Vein endothelial cell (primary cell): ENCODE measurements around the gene NUP88. TPM values are rescaled to one million over a fixed set of nuclear protein-coding genes. Genes with fewer than 3 reads are reported as not detected.

Experiments used
- total RNA-seq: library from RNA; depleted of rRNA; stranded (reverse); fragments of >200 nt; gene quantifications from 2 replicates; pipeline ENCODE4 v1.2.3, GENCODE V29; 2012

NUP88 gene
- 93.7 and 99.0 TPM in 2 replicates for total RNA-seq

GRCh38 chr17:5419356-5419958 is at the start of gene NUP88:
NUP88 (minus strand) TSS chr17:5419662; CDS start chr17:5419650, 12 bp downstream.

DNA sequence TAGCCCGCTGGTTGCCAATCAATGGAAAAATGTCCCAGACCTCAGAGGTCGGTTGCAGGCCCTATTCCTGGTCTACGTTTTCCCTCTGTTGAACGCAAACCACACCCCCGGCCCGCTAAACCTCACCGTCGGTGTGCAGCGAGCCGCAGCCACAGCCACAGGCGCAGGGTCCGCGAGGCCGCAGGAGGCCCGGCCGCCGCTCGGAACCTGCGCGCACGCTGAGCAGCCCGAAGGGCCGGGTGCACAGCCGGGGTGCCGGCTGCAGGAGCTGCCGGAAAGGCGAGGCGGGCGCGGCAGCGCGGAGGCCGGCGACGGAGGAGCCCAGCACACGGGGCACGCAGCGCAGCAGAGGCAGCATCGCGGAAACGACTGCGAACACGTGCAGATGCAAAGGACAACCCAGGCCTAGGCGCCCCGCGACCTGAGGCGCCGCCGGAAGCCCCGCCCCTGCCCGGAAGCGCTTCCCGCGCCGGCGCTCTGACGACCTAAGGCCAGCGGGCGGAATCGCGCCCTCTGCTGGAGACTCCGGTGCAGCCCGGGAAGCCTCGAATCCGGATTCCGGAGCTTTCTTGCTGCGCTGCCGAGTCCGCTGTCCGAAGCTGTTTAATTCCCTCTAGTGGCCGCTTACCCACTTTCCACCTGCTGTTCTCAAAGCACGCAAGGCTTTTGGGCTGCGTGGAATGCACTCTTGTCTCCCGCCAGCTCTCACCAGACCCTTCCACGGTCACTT is 19.4 kb upstream of the NUP88 start, which contains the start of gene C1QBP:
C1QBP (minus strand) TSS at position 440 of the 730 bp plus-strand sequence; CDS start at position 358, 82 bp downstream.

GRCh38 chr17:5419959-5420653 is 644 bp upstream of the NUP88 start, which contains the start of gene RPAIN:
RPAIN (plus strand) TSS chr17:5420182; CDS start chr17:5420211, 29 bp downstream.

Other genes starting within 250 kb of the NUP88 start
- 4.6 and 6.8 TPM in 2 replicates for gene ZNF594, start 227.8 kb downstream of the NUP88 start, total RNA-seq
- not detected in 2 replicates for gene SCIMP, start 184.8 kb downstream of the NUP88 start, total RNA-seq
- gene RABEP1, start 137.4 kb downstream of the NUP88 start, total RNA-seq, result 41.7 and 44.1 TPM in 2 replicates
- 41.4 and 56.2 TPM in 2 replicates for gene RPAIN, start 520 bp upstream of the NUP88 start, total RNA-seq
- gene C1QBP, start 19.5 kb upstream of the NUP88 start, total RNA-seq, result 227 and 315 TPM in 2 replicates
- 23.2 and 27.4 TPM in 2 replicates for gene DHX33, start 49.3 kb upstream of the NUP88 start, total RNA-seq
- gene DERL2, start 66.5 kb upstream of the NUP88 start, total RNA-seq, result 26.7 and 27.1 TPM in 2 replicates
- 12.4 and 14.5 TPM in 2 replicates for gene MIS12, start 66.9 kb upstream of the NUP88 start, total RNA-seq
- 34.0 and 34.3 TPM in 2 replicates for gene NLRP1, start 164.8 kb upstream of the NUP88 start, total RNA-seq